ENCODE data around the gene ZNF546.

Gene ZNF546

GRCh38 chr19:39967561-39967960, 29.3 kb upstream of the ZNF546 start:
- H3K4me3 ChIP-seq (ENCODE audit: low read length in 2 of 2), result no peak overlapping the region
- peaks cover 0 to 3% of the 10 kb centered on the region in 2 donors for H3K36me3 ChIP-seq (ENCODE audit: control insufficient read depth in 2 of 2, insufficient read depth in 2 of 2, low read length in 2 of 2)
- no peak overlapping the region for H3K9ac ChIP-seq (ENCODE audit: low read length in 2 of 2)
- no peaks in the 10 kb centered on the region for H3K9me3 ChIP-seq (ENCODE audit: control insufficient read depth in 2 of 2, low read length in 2 of 2)
- H3K27me3 ChIP-seq (ENCODE audit: control insufficient read depth in 1 of 2, insufficient read depth in 2 of 2, low read length in 2 of 2), result no peaks in the 10 kb centered on the region
- H3K27ac ChIP-seq (ENCODE audit: low read length), result no peak overlapping the region
- H3K4me1 ChIP-seq (ENCODE audit: control insufficient read depth, insufficient read depth, low read length), result peaks cover 19% of the 10 kb centered on the region

GRCh38 chr19:39968789-39969188, 28.1 kb upstream of the ZNF546 start:
- Histone ChIP-seq H3K27me3 (ENCODE audit: control insufficient read depth in 1 of 2, insufficient read depth in 2 of 2, low read length in 2 of 2) (no peaks in the 10 kb centered on the region), H3K9ac (ENCODE audit: low read length in 2 of 2) (no peak overlapping the region), H3K4me3 (ENCODE audit: low read length in 2 of 2) (no peak overlapping the region), H3K9me3 (ENCODE audit: control insufficient read depth in 2 of 2, low read length in 2 of 2) (no peaks in the 10 kb centered on the region), H3K4me1 (ENCODE audit: control insufficient read depth, insufficient read depth, low read length) (peaks cover 19% of the 10 kb centered on the region), H3K27ac (ENCODE audit: low read length) (no peak overlapping the region), H3K36me3 (ENCODE audit: control insufficient read depth in 2 of 2, insufficient read depth in 2 of 2, low read length in 2 of 2) (peaks cover 10 to 12% of the 10 kb centered on the region in 2 donors)

DNA sequence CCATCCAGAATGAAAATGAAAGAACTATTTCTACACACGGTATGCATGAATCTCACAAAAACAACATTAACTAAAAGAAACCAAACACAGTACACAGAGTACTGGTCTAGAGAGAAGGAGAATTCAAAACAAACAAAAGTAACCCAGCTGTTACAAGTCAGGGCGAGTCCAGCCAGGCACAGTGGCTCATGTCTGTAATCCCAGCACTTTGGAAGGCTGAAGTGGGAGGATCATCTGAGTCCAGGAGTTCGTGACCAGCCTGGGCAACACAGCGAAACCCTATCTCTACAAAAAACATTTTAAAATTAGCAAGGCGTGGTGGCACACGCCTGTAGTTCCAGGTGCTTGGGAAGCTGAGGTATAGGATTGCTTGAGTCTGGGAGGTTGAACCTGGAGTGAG, 27.6 kb upstream of the ZNF546 start:
- Histone ChIP-seq H3K4me3 (ENCODE audit: low read length in 2 of 2) (no peak overlapping the region), H3K4me1 (ENCODE audit: control insufficient read depth, insufficient read depth, low read length) (peaks cover 19% of the 10 kb centered on the region), H3K9me3 (ENCODE audit: control insufficient read depth in 2 of 2, low read length in 2 of 2) (no peaks in the 10 kb centered on the region), H3K36me3 (ENCODE audit: control insufficient read depth in 2 of 2, insufficient read depth in 2 of 2, low read length in 2 of 2) (peaks cover 15 to 16% of the 10 kb centered on the region in 2 donors), H3K27ac (ENCODE audit: low read length) (no peak overlapping the region), H3K9ac (ENCODE audit: low read length in 2 of 2) (no peak overlapping the region), H3K27me3 (ENCODE audit: control insufficient read depth in 1 of 2, insufficient read depth in 2 of 2, low read length in 2 of 2) (no peaks in the 10 kb centered on the region)

- Histone ChIP-seq H3K4me1 (ENCODE audit: control insufficient read depth, insufficient read depth, low read length) (peaks cover 19% of the 10 kb centered on the region), H3K9ac (ENCODE audit: low read length in 2 of 2) (peak overlapping the region; percentile 95 to 98), H3K36me3 (ENCODE audit: control insufficient read depth in 2 of 2, insufficient read depth in 2 of 2, low read length in 2 of 2) (peaks cover 21 to 22% of the 10 kb centered on the region in 2 donors), H3K9me3 (ENCODE audit: control insufficient read depth in 2 of 2, low read length in 2 of 2) (no peaks in the 10 kb centered on the region), H3K27me3 (ENCODE audit: control insufficient read depth in 1 of 2, insufficient read depth in 2 of 2, low read length in 2 of 2) (no peaks in the 10 kb centered on the region), H3K27ac (ENCODE audit: low read length) (peak overlapping the region; percentile 87), H3K4me3 (ENCODE audit: low read length in 2 of 2) (peak overlapping the region; percentile 72 to 93)
Observed at GRCh38 chr19:39969681-39970424, 27.0 kb upstream of the ZNF546 start.

GRCh38 chr19:39970425-39970674, 26.5 kb upstream of the ZNF546 start:
- Histone ChIP-seq H3K27ac (ENCODE audit: low read length) (peak overlapping the region; percentile 87), H3K36me3 (ENCODE audit: control insufficient read depth in 2 of 2, insufficient read depth in 2 of 2, low read length in 2 of 2) (peaks cover 23% of the 10 kb centered on the region in 2 donors), H3K4me1 (ENCODE audit: control insufficient read depth, insufficient read depth, low read length) (peaks cover 19% of the 10 kb centered on the region), H3K9me3 (ENCODE audit: control insufficient read depth in 2 of 2, low read length in 2 of 2) (no peaks in the 10 kb centered on the region), H3K9ac (ENCODE audit: low read length in 2 of 2) (peak overlapping the region; percentile 95 to 98), H3K4me3 (ENCODE audit: low read length in 2 of 2) (peak overlapping the region; percentile 72 to 93), H3K27me3 (ENCODE audit: control insufficient read depth in 1 of 2, insufficient read depth in 2 of 2, low read length in 2 of 2) (no peaks in the 10 kb centered on the region)

DNA sequence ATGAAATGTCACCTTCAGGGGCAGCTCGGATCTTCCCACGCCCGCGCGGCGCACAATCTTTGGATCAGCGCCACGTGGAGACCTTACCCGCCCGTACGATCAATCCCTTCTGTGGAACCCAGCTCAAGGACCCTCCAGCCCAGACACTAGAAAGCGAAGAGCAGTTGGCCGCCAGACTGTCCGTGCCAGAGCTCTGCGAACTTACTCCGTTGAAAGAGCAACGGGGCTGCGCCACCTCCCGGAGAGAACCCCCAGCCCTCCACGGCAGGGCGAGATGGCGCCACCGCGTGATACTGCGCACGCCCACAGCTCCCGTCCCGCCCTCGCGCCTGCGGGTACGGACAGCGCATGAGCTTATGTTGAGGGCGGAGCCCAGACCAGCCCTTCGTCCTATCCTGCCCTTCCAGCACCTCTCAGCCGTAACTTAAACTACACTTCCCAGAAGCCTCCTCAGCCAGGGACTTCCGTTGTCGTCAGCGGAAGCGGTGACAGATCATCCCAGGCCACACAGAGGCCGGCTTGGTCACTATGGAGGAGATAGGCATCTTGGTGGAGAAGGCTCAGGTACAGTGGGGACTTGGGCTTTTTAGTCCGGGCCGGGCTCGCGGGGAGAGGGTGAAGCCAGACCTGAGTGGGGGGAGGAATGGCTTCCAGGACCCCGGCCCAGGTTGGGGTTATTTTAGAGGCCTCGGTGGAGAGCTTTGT, 26.0 kb upstream of the ZNF546 start, which contains the start of gene PSMC4:
Gene PSMC4 (plus strand): TSS at position 491 of the 705 bp plus-strand sequence. CDS start 38 bp downstream, at position 529.
- Histone ChIP-seq H3K36me3 (ENCODE audit: control insufficient read depth in 2 of 2, insufficient read depth in 2 of 2, low read length in 2 of 2) (peaks cover 23 to 27% of the 10 kb centered on the region in 2 donors), H3K9me3 (ENCODE audit: control insufficient read depth in 2 of 2, low read length in 2 of 2) (no peaks in the 10 kb centered on the region), H3K27me3 (ENCODE audit: control insufficient read depth in 1 of 2, insufficient read depth in 2 of 2, low read length in 2 of 2) (no peaks in the 10 kb centered on the region), H3K4me3 (ENCODE audit: low read length in 2 of 2) (peak within 1 kb of the TSS; percentile 72 to 93), H3K9ac (ENCODE audit: low read length in 2 of 2) (peak within 1 kb of the TSS; percentile 97 to 98), H3K27ac (ENCODE audit: low read length) (peak within 1 kb of the TSS; percentile 87), H3K4me1 (ENCODE audit: control insufficient read depth, insufficient read depth, low read length) (peaks cover 19% of the 10 kb centered on the region)

GRCh38 chr19:39971380-39972035, 25.4 kb upstream of the ZNF546 start:
- Histone ChIP-seq H3K4me1 (ENCODE audit: control insufficient read depth, insufficient read depth, low read length) (peaks cover 19% of the 10 kb centered on the region), H3K4me3 (ENCODE audit: low read length in 2 of 2) (peak overlapping the region; percentile 72 to 93), H3K27ac (ENCODE audit: low read length) (peak overlapping the region; percentile 87), H3K27me3 (ENCODE audit: control insufficient read depth in 1 of 2, insufficient read depth in 2 of 2, low read length in 2 of 2) (no peaks in the 10 kb centered on the region), H3K9ac (ENCODE audit: low read length in 2 of 2) (peak overlapping the region; percentile 97 to 98), H3K36me3 (ENCODE audit: control insufficient read depth in 2 of 2, insufficient read depth in 2 of 2, low read length in 2 of 2) (peaks cover 23 to 27% of the 10 kb centered on the region in 2 donors), H3K9me3 (ENCODE audit: control insufficient read depth in 2 of 2, low read length in 2 of 2) (no peaks in the 10 kb centered on the region)

- H3K4me3 ChIP-seq (ENCODE audit: low read length in 2 of 2), result no peak overlapping the region
- H3K9ac ChIP-seq (ENCODE audit: low read length in 2 of 2), result no peak overlapping the region
- peaks cover 41 to 43% of the 10 kb centered on the region in 2 donors for H3K36me3 ChIP-seq (ENCODE audit: control insufficient read depth in 2 of 2, insufficient read depth in 2 of 2, low read length in 2 of 2)
- H3K9me3 ChIP-seq (ENCODE audit: control insufficient read depth in 2 of 2, low read length in 2 of 2), result no peaks in the 10 kb centered on the region
- no peak overlapping the region for H3K27ac ChIP-seq (ENCODE audit: low read length)
- no peaks in the 10 kb centered on the region for H3K27me3 ChIP-seq (ENCODE audit: control insufficient read depth in 1 of 2, insufficient read depth in 2 of 2, low read length in 2 of 2)
- peaks cover 19% of the 10 kb centered on the region for H3K4me1 ChIP-seq (ENCODE audit: control insufficient read depth, insufficient read depth, low read length)
Observed at GRCh38 chr19:39974377-39975155, 22.3 kb upstream of the ZNF546 start.

- H3K27me3 ChIP-seq (ENCODE audit: control insufficient read depth in 1 of 2, insufficient read depth in 2 of 2, low read length in 2 of 2), result no peaks in the 10 kb centered on the region
- H3K36me3 ChIP-seq (ENCODE audit: control insufficient read depth in 2 of 2, insufficient read depth in 2 of 2, low read length in 2 of 2), result peaks cover 28 to 35% of the 10 kb centered on the region in 2 donors
- H3K27ac ChIP-seq (ENCODE audit: low read length), result no peak overlapping the region
- peaks cover 0 to 6% of the 10 kb centered on the region in 2 donors for H3K9me3 ChIP-seq (ENCODE audit: control insufficient read depth in 2 of 2, low read length in 2 of 2)
- H3K4me3 ChIP-seq (ENCODE audit: low read length in 2 of 2), result no peak overlapping the region
- no peaks in the 10 kb centered on the region for H3K4me1 ChIP-seq (ENCODE audit: control insufficient read depth, insufficient read depth, low read length)
- no peak overlapping the region for H3K9ac ChIP-seq (ENCODE audit: low read length in 2 of 2)
Observed at GRCh38 chr19:39982883-39983282, 14.0 kb upstream of the ZNF546 start.

- H3K27ac ChIP-seq (ENCODE audit: low read length), result no peak overlapping the region
- peaks cover 20 to 26% of the 10 kb centered on the region in 2 donors for H3K36me3 ChIP-seq (ENCODE audit: control insufficient read depth in 2 of 2, insufficient read depth in 2 of 2, low read length in 2 of 2)
- no peak overlapping the region for H3K9ac ChIP-seq (ENCODE audit: low read length in 2 of 2)
- no peaks in the 10 kb centered on the region for H3K4me1 ChIP-seq (ENCODE audit: control insufficient read depth, insufficient read depth, low read length)
- H3K9me3 ChIP-seq (ENCODE audit: control insufficient read depth in 2 of 2, low read length in 2 of 2), result peaks cover 0 to 6% of the 10 kb centered on the region in 2 donors
- H3K4me3 ChIP-seq (ENCODE audit: low read length in 2 of 2), result no peak overlapping the region
- H3K27me3 ChIP-seq (ENCODE audit: control insufficient read depth in 1 of 2, insufficient read depth in 2 of 2, low read length in 2 of 2), result no peaks in the 10 kb centered on the region
Observed at GRCh38 chr19:39983695-39984300, 13.1 kb upstream of the ZNF546 start.
